OCI-LY1 (cell line): ENCODE measurements around the gene SELP.

ENCODE experiments used
- H2AFZ ChIP-seq: fragments of 200-600 bp; sonication (generic), shearing (Covaris generic); 2 replicates; pipeline ENCODE4 v1.6.0; 2014; ENCODE audit warnings: antibody characterized with exemption, mild to moderate bottlenecking, low read length
- H3F3A ChIP-seq: fragments of 200-600 bp; sonication (generic), shearing (Covaris generic); 2 replicates; pipeline ENCODE4 v1.6.0; 2014; ENCODE audit warnings: mild to moderate bottlenecking, antibody characterized with exemption, low read length, moderate library complexity; ENCODE audit not compliant: insufficient read depth
- H3K27ac ChIP-seq: fragments of 200-600 bp; sonication (generic); 2 replicates; pipeline ENCODE4 v1.5.1; 2014; ENCODE audit warnings: low read length, mixed run types, mild to moderate bottlenecking, low read depth; ENCODE audit not compliant: poor library complexity, severe bottlenecking
- H3K27me3 ChIP-seq: fragments of 200-600 bp; sonication (generic); 2 replicates; pipeline ENCODE4 v1.6.0; 2014; ENCODE audit warnings: antibody characterized with exemption, mild to moderate bottlenecking, low read length, moderate library complexity; ENCODE audit not compliant: insufficient read depth
- H3K36me3 ChIP-seq: fragments of 200-600 bp; sonication (generic); 2 replicates; pipeline ENCODE4 v1.6.1; 2014; ENCODE audit warnings: mild to moderate bottlenecking, antibody characterized with exemption, low read length, moderate library complexity, mixed read lengths; ENCODE audit not compliant: insufficient read depth
- H3K4me1 ChIP-seq: fragments of 200-600 bp; sonication (generic); 2 replicates; pipeline ENCODE4 v1.5.1; 2014; ENCODE audit warnings: mild to moderate bottlenecking, low read length, moderate library complexity; ENCODE audit not compliant: insufficient read depth, severe bottlenecking
- H3K4me2 ChIP-seq: fragments of 200-600 bp; sonication (generic), shearing (Covaris generic); 2 replicates; pipeline ENCODE4 v1.6.1; 2014; ENCODE audit warnings: low read length
- H3K4me3 ChIP-seq: fragments of 200-600 bp; sonication (generic); 2 replicates; pipeline ENCODE4 v1.5.1; 2014; ENCODE audit warnings: low read length, low read depth, mild to moderate bottlenecking, mixed read lengths; ENCODE audit not compliant: poor library complexity, severe bottlenecking
- H3K79me2 ChIP-seq: fragments of 200-600 bp; shearing (Covaris generic); 2 replicates; pipeline ENCODE4 v1.6.1; 2016; ENCODE audit warnings: mixed run types, low read length, mixed read lengths; ENCODE audit not compliant: insufficient read depth
- H3K9ac ChIP-seq: fragments of 200-600 bp; sonication (generic), shearing (Covaris generic); 2 replicates; pipeline ENCODE4 v1.6.1; 2014; ENCODE audit warnings: mild to moderate bottlenecking, low read length, mixed read lengths
- H3K9me2 ChIP-seq: fragments of 200-600 bp; sonication (generic), shearing (Covaris generic); 2 replicates; pipeline ENCODE4 v1.6.1; 2014; ENCODE audit warnings: low read depth, mild to moderate bottlenecking, low read length, mixed read lengths
- H3K9me3 ChIP-seq: fragments of 200-600 bp; shearing (Covaris generic); 2 replicates; pipeline ENCODE4 v1.6.1; 2014; ENCODE audit warnings: low read length, mixed read lengths
- H4K20me1 ChIP-seq: fragments of 200-600 bp; sonication (generic), shearing (Covaris generic); 2 replicates; pipeline ENCODE4 v1.6.0; 2016; ENCODE audit warnings: mild to moderate bottlenecking, low read length; ENCODE audit not compliant: insufficient read depth
- CTCF ChIP-seq: fragments of 200-600 bp; sonication (generic), shearing (Covaris generic); IDR thresholded peaks from 2 replicates; pipeline ENCODE4 v1.5.1; 2017; ENCODE audit warnings: mild to moderate bottlenecking, antibody characterized with exemption, low read length, moderate library complexity, mixed read lengths
- EZH2 ChIP-seq: fragments of 200-600 bp; sonication (generic), shearing (Covaris generic); IDR thresholded peaks from 2 replicates; pipeline ENCODE4 v1.8.0; 2017; ENCODE audit warnings: borderline replicate concordance, mixed run types, mild to moderate bottlenecking, antibody characterized with exemption, low read length, moderate library complexity, mixed read lengths

The SELP gene

GRCh38 chr1:169570172-169570574 is 59.8 kb downstream of the SELP start:
- H3K4me3 ChIP-seq = no peak overlapping the region
- no peaks in the 10 kb centered on the region for H3K9me2 ChIP-seq
- TF ChIP-seq CTCF (no peak), EZH2 (no peak)
- H3K4me1 ChIP-seq = no peaks in the 10 kb centered on the region
- H3F3A ChIP-seq = no peaks in the 10 kb centered on the region
- H3K79me2 ChIP-seq = no peaks in the 10 kb centered on the region
- H4K20me1 ChIP-seq = no peaks in the 10 kb centered on the region
- no peaks in the 10 kb centered on the region for H3K36me3 ChIP-seq
- no peak overlapping the region for H3K9ac ChIP-seq
- no peaks in the 10 kb centered on the region for H3K27me3 ChIP-seq
- H3K9me3 ChIP-seq = no peaks in the 10 kb centered on the region
- H3K4me2 ChIP-seq = no peak overlapping the region
- no peak overlapping the region for H3K27ac ChIP-seq
- H2AFZ ChIP-seq = no peak overlapping the region

GRCh38 chr1:169568497-169568896 is 61.4 kb downstream of the SELP start:
- H3K9me3 ChIP-seq = no peaks in the 10 kb centered on the region
- H3K36me3 ChIP-seq = no peaks in the 10 kb centered on the region
- no peak overlapping the region for H3K27ac ChIP-seq
- TF ChIP-seq CTCF (no peak), EZH2 (no peak)
- no peaks in the 10 kb centered on the region for H4K20me1 ChIP-seq
- no peaks in the 10 kb centered on the region for H3K9me2 ChIP-seq
- H3K79me2 ChIP-seq = no peaks in the 10 kb centered on the region
- 0 out of 2 replicates have a peak, but pooled peaks cover 3% of the 10 kb centered on the region for H3K27me3 ChIP-seq
- no peaks in the 10 kb centered on the region for H3K4me1 ChIP-seq
- no peaks in the 10 kb centered on the region for H3F3A ChIP-seq
- no peak overlapping the region for H3K4me2 ChIP-seq
- H3K4me3 ChIP-seq = no peak overlapping the region
- no peak overlapping the region for H2AFZ ChIP-seq
- H3K9ac ChIP-seq = no peak overlapping the region

- Histone ChIP-seq H3K4me3 (no peak overlapping the region), H3K27ac (no peak overlapping the region), H3K4me2 (no peak overlapping the region), H3K36me3 (no peaks in the 10 kb centered on the region), H3K9me3 (no peaks in the 10 kb centered on the region), H4K20me1 (no peaks in the 10 kb centered on the region), H3K9me2 (no peaks in the 10 kb centered on the region), H3K27me3 (0 out of 2 replicates have a peak, but pooled peaks cover 3% of the 10 kb centered on the region), H2AFZ (no peak overlapping the region), H3K79me2 (no peaks in the 10 kb centered on the region), H3K4me1 (no peaks in the 10 kb centered on the region), H3F3A (no peaks in the 10 kb centered on the region), H3K9ac (no peak overlapping the region)
- TF ChIP-seq EZH2 (no peak), CTCF (no peak)
Measured at GRCh38 chr1:169565335-169566271, 64.3 kb downstream of the SELP start.
